CD1c-positive myeloid dendritic cell (primary cell): ENCODE measurements around the gene CDK14.

Experiments used
- DNase-seq: peaks from one replicate; pipeline ENCODE4 v3.0.0-alpha.2; 2016; ENCODE audit errors: extremely low spot score

The CDK14 gene

GRCh38 chr7:90839727-90840291, 243.7 kb downstream of the CDK14 start:
- DNase-seq = no peak

GRCh38 chr7:90841759-90842429, 245.8 kb downstream of the CDK14 start:
- DNase-seq = no peak

GRCh38 chr7:90842430-90842788, 246.3 kb downstream of the CDK14 start:
- no peak for DNase-seq

GRCh38 chr7:90843472-90843871, 247.4 kb downstream of the CDK14 start:
- no peak for DNase-seq

- no peak for DNase-seq
Measured at GRCh38 chr7:90844421-90844820, 248.3 kb downstream of the CDK14 start.

GRCh38 chr7:90846192-90846591, 250.1 kb downstream of the CDK14 start:
- DNase-seq = no peak

- no peak for DNase-seq
Measured at GRCh38 chr7:90850066-90850465, 253.9 kb downstream of the CDK14 start.

- no peak for DNase-seq
Measured at GRCh38 chr7:90850471-90850870, 254.3 kb downstream of the CDK14 start.

GRCh38 chr7:90853205-90853604, 257.1 kb downstream of the CDK14 start:
- DNase-seq = no peak

- DNase-seq = no peak
Measured at GRCh38 chr7:90856351-90857070, 260.4 kb downstream of the CDK14 start.

- no peak for DNase-seq
Measured at GRCh38 chr7:90857603-90858002, 261.5 kb downstream of the CDK14 start.

- no peak for DNase-seq
Measured at GRCh38 chr7:90858546-90858945, 262.4 kb downstream of the CDK14 start.

GRCh38 chr7:90859521-90859920, 263.4 kb downstream of the CDK14 start:
- DNase-seq = no peak

GRCh38 chr7:90864088-90864487, 268.0 kb downstream of the CDK14 start:
- no peak for DNase-seq

- no peak for DNase-seq
Measured at GRCh38 chr7:90869335-90869734, 273.2 kb downstream of the CDK14 start.

- DNase-seq = no peak
Measured at GRCh38 chr7:90876701-90877100, 280.6 kb downstream of the CDK14 start.

GRCh38 chr7:90877201-90877600, 281.1 kb downstream of the CDK14 start:
- no peak for DNase-seq

GRCh38 chr7:90879924-90880323, 283.8 kb downstream of the CDK14 start:
- DNase-seq = no peak

- no peak for DNase-seq
Measured at GRCh38 chr7:90886416-90886815, 290.3 kb downstream of the CDK14 start.

GRCh38 chr7:90889210-90889609, 293.1 kb downstream of the CDK14 start:
- DNase-seq = no peak

GRCh38 chr7:90889644-90890043, 293.5 kb downstream of the CDK14 start:
- no peak for DNase-seq

- no peak for DNase-seq
Measured at GRCh38 chr7:90891529-90891928, 295.4 kb downstream of the CDK14 start.

- DNase-seq = no peak
Measured at GRCh38 chr7:90892213-90892612, 296.1 kb downstream of the CDK14 start.
